K562 (cell line): ENCODE data around the gene OR52I2. TPM values are rescaled to one million over a fixed set of nuclear protein-coding genes. Genes with fewer than 3 reads are reported as not detected.

Source experiments
- CBX3 ChIP-seq, 2 experiments: IDR thresholded peaks; 1 replicate in 1 of 2; 2 replicates in 1 of 2; pipeline ENCODE4 v1.6.1; 2012; ENCODE audit warnings: inconsistent platforms in 2 of 2, low read length in 2 of 2, borderline replicate concordance in 1 of 2, control low read depth in 1 of 2
- ETV1 ChIP-seq: fragments of 450-650 bp; conservative IDR thresholded peaks from 2 replicates; pipeline ENCODE4 v1.6.1; 2016; ENCODE audit warnings: missing genetic modification characterization, control low read depth, low read depth, missing compliant biosample characterization
- GABPA ChIP-seq: fragments of 200-800 bp; sonication (Bioruptor generic); conservative IDR thresholded peaks from 2 replicates; pipeline ENCODE4 v1.6.1; 2016; ENCODE audit warnings: low read depth, missing genetic modification characterization, missing compliant biosample characterization
- KLF10 ChIP-seq: fragments of 250-450 bp; sonication (Bioruptor Pico); IDR thresholded peaks from 2 replicates; pipeline ENCODE4 v1.6.1; 2021; ENCODE audit warnings: matching md5 sums
- MNT ChIP-seq, 2 experiments: fragments of 450-650 bp; conservative IDR thresholded peaks; 2 replicates each; pipeline ENCODE4 v1.6.1; 2017; ENCODE audit warnings: mild to moderate bottlenecking in 2 of 2, moderate library complexity in 2 of 2
- RBM25 ChIP-seq: fragments of 200-400 bp; formaldehyde crosslinking; IDR thresholded peaks from 2 replicates; pipeline ENCODE4 v1.6.1; 2018; ENCODE audit warnings: low read length, low read depth, moderate library complexity; ENCODE audit not compliant: severe bottlenecking
- TFAP4 ChIP-seq: sonication (generic); formaldehyde crosslinking; IDR thresholded peaks from 2 replicates; pipeline ENCODE4 v1.8.0; 2022; ENCODE audit warnings: missing genetic modification reagents, mild to moderate bottlenecking, moderate library complexity, borderline replicate concordance
- THRA ChIP-seq: fragments of 450-650 bp; IDR thresholded peaks from 2 replicates; pipeline ENCODE4 v1.6.1; 2017; ENCODE audit warnings: mild to moderate bottlenecking, moderate library complexity
- UBTF ChIP-seq, 2 experiments: IDR thresholded peaks; 2 replicates each; pipeline ENCODE4 v1.6.1; 2012; ENCODE audit warnings: improper control_type of control experiment in 2 of 2, low read depth in 2 of 2, low read length in 2 of 2, borderline replicate concordance in 1 of 2
- ZBED1 ChIP-seq: IDR thresholded peaks from 2 replicates; pipeline ENCODE4 v1.6.1; 2014
- ZNF197 ChIP-seq: fragments of 200-800 bp; sonication (Bioruptor generic); IDR thresholded peaks from 2 replicates; pipeline ENCODE4 v1.6.1; 2016; ENCODE audit warnings: low read depth, missing genetic modification characterization, missing compliant biosample characterization
- polyA plus RNA-seq, 8 experiments: library from polyadenylated mRNA; depleted of rRNA in 4 of 8; stranded (reverse) in 5 of 8; unstranded in 3 of 8; fragments of >200 nt; fragmentation: Nextera tagmentation in 2 of 8; fragmentation: Illumina TruSeq in 1 of 8; extraction: Ambion mirVana in 2 of 8; extraction: Trizol in 1 of 8; gene quantifications; 2 replicates each; pipeline versions ENCODE4 v1.2.1 to v1.2.3, GENCODE V29; 2011 to 2014; ENCODE audit warnings: inconsistent platforms in 1 of 8, missing spikeins in 1 of 8
- total RNA-seq, 7 experiments: library from RNA; depleted of rRNA in 6 of 7; stranded (reverse); fragments of >200 nt in 6 of 7; fragmentation: Illumina TruSeq in 2 of 7; extraction: Trizol in 2 of 7; gene quantifications; 2 replicates each; pipeline versions ENCODE4 v1.2.1 to v1.2.3, GENCODE V29; 2011 to 2021; ENCODE audit warnings: low replicate concordance in 1 of 7

Gene OR52I2
- total and polyA plus RNA-seq, 9 of the 15 experiments (the other 6 are each of a cell fraction or from before 2014, with no cell fraction given) = not detected

- TF ChIP-seq RBM25 (no peak), KLF10 (CRISPR knock-in tag) (no peak), ZNF197 (no peak), TFAP4 (no peak), ETV1 (tag) (no peak), CBX3 (IDR thresholded peaks at IDR 0.05; ENCODE audit: borderline replicate concordance in 1 of 2, low read length in 2 of 2) (no peak), THRA (no peak), ZBED1 (no peak), GABPA (tag) (no peak), UBTF (IDR thresholded peaks at IDR 0.05; ENCODE audit: borderline replicate concordance in 1 of 2, low read depth in 2 of 2, low read length in 2 of 2) (no peak), MNT (conservative IDR thresholded peaks at IDR 0.05) (no peak)
- TF ChIP-seq, all 486 proteins: peak for 0
Observed at GRCh38 chr11:4560467-4560866, 21.1 kb upstream of the OR52I2 start (continued).
